ENCODE results near the gene MED23.

Gene MED23

DNA sequence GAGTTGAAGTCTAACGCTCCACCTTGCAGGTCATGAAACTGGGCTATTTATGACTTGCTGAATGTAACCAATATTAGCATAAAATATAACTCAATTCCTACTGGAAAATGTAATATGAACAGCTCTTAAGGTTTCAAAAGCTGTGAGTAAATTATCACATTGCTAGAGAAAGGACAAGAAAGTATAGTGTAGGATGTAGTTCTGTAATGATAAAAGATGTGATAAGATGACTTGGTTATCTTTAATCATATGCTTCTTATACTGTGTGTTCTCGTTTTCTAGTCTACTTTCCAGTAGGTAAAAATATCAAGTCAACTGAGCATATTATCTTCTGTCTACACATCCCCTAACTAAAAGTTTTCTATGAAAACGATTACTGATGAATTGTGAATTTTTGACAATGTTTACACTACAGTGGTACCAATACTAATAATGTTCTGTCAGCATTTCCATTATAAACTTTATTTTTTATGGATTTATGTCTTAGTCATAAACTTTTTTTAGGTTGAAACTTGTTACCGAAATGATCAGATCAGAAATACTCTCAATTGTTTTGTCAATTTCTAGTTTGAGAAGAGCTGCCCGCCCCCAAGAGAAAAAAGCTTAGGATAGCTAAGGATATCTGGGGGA, 14.6 kb downstream of the MED23 start:
- DNase-seq: no peak
- peaks cover 24% of the 10 kb centered on the region for H3F3A ChIP-seq (ENCODE audit: insufficient read depth, low read length)
- 0 out of 2 replicates have a peak, but pooled peaks cover 5% of the 10 kb centered on the region for H3K36me3 ChIP-seq (replicated peaks; ENCODE audit: insufficient read depth, low read length)
- H4K20me1 ChIP-seq (ENCODE audit: insufficient read depth, low read length): no peaks in the 10 kb centered on the region
- H2AFZ ChIP-seq (ENCODE audit: low read length): no peak overlapping the region
- no peaks in the 10 kb centered on the region for H3K27me3 ChIP-seq (replicated peaks; ENCODE audit: insufficient read depth, low read length)
- H3K4me1 ChIP-seq (ENCODE audit: low read length): peaks cover 42% of the 10 kb centered on the region
- H3K9ac ChIP-seq (ENCODE audit: low read length): no peak overlapping the region
- no peaks in the 10 kb centered on the region for H3K79me2 ChIP-seq (ENCODE audit: low read length)
- no peaks in the 10 kb centered on the region for H3K9me3 ChIP-seq (replicated peaks; ENCODE audit: insufficient read depth, low read length)
- peak overlapping the region; percentile 87; the same call in 1 of the 2 replicates for H3K27ac ChIP-seq (ENCODE audit: low read length)
- H3K4me2 ChIP-seq (ENCODE audit: low read depth, low read length): peak overlapping the region; percentile 90
- TF ChIP-seq, protein P1, sequence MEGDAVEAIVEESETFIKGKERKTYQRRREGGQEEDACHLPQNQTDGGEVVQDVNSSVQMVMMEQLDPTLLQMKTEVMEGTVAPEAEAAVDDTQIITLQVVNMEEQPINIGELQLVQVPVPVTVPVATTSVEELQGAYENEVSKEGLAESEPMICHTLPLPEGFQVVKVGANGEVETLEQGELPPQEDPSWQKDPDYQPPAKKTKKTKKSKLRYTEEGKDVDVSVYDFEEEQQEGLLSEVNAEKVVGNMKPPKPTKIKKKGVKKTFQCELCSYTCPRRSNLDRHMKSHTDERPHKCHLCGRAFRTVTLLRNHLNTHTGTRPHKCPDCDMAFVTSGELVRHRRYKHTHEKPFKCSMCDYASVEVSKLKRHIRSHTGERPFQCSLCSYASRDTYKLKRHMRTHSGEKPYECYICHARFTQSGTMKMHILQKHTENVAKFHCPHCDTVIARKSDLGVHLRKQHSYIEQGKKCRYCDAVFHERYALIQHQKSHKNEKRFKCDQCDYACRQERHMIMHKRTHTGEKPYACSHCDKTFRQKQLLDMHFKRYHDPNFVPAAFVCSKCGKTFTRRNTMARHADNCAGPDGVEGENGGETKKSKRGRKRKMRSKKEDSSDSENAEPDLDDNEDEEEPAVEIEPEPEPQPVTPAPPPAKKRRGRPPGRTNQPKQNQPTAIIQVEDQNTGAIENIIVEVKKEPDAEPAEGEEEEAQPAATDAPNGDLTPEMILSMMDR (IDR thresholded peaks at IDR 0.05; ENCODE audit: low read length): no peak
- TF ChIP-seq EZH2phosphoT487 (IDR thresholded peaks at IDR 0.05; ENCODE audit: low read length): no peak
- TF ChIP-seq EZH2 (optimal IDR thresholded peaks at IDR 0.05; ENCODE audit: low read depth, low read length): no peak
- 0 out of 2 replicates have a peak overlapping the region, but pooled peaks have one; percentile 9 for H3K4me3 ChIP-seq (ENCODE audit: low read length)
- H3K9me2 ChIP-seq (replicated peaks; ENCODE audit: insufficient read depth, low read length): no peaks in the 10 kb centered on the region

DNA sequence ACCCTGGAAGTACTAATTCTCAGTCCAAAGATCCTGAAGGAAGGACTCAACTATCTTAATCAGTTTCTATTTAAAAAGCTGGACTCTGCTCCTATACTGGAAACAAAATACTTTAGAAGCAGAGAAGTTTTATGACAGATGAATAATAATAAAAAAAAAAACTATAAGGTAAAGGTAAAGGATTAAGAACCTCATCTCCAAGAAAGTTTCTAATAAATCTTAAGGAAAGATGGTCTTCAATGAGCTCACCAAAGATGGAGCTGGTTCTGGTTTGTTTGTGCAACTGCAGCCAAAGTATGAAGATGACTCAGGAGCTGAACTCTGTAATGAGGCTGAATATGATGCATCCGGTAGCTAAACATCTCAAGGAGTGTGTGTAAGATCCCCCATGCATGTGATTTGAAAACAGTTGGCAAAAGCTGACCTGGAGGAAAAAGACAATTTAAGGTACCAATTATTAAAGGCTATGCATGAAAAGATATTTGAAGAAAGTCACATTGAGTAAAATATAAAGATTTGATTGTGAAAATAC, 25.2 kb downstream of the MED23 start:
- Histone ChIP-seq H3K27me3 (replicated peaks; ENCODE audit: insufficient read depth, low read length) (no peaks in the 10 kb centered on the region), H4K20me1 (ENCODE audit: insufficient read depth, low read length) (no peaks in the 10 kb centered on the region), H3F3A (ENCODE audit: insufficient read depth, low read length) (no peaks in the 10 kb centered on the region), H3K4me1 (ENCODE audit: low read length) (no peaks in the 10 kb centered on the region), H3K4me3 (ENCODE audit: low read length) (no peak overlapping the region), H3K9ac (ENCODE audit: low read length) (no peak overlapping the region), H3K79me2 (ENCODE audit: low read length) (no peaks in the 10 kb centered on the region), H3K27ac (ENCODE audit: low read length) (no peak overlapping the region), H2AFZ (ENCODE audit: low read length) (no peak overlapping the region), H3K36me3 (replicated peaks; ENCODE audit: insufficient read depth, low read length) (peaks cover 20% of the 10 kb centered on the region), H3K9me2 (replicated peaks; ENCODE audit: insufficient read depth, low read length) (no peaks in the 10 kb centered on the region), H3K4me2 (ENCODE audit: low read depth, low read length) (no peak overlapping the region), H3K9me3 (replicated peaks; ENCODE audit: insufficient read depth, low read length) (no peaks in the 10 kb centered on the region)
- DNase-seq: no peak
- no peak for TF ChIP-seq EZH2phosphoT487 (IDR thresholded peaks at IDR 0.05; ENCODE audit: low read length)
- no peak for TF ChIP-seq EZH2 (optimal IDR thresholded peaks at IDR 0.05; ENCODE audit: low read depth, low read length)
- TF ChIP-seq, protein P1 (IDR thresholded peaks at IDR 0.05; ENCODE audit: low read length): no peak

DNA sequence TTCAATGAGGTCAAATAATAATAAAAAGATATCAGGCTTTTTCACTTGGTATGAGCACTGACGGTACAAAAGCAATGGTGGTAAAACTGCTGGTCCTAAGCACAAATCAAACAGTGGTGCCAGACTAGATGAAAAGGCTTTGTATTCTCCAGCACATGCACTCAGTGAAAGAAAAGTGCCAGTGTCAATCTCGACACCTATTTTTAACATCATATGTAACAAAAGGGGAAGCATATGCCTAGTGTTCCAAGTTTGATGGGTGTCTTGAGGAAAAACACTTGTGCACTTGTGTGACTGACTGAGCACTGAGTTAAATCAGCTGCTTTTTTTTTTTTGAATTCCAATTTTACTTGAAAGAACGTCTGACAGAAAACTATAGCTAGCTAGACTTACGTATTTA, 27.3 kb downstream of the MED23 start:
- Histone ChIP-seq H3K9me2 (replicated peaks; ENCODE audit: insufficient read depth, low read length) (no peaks in the 10 kb centered on the region), H3F3A (ENCODE audit: insufficient read depth, low read length) (no peaks in the 10 kb centered on the region), H3K27me3 (replicated peaks; ENCODE audit: insufficient read depth, low read length) (no peaks in the 10 kb centered on the region), H3K9ac (ENCODE audit: low read length) (no peak overlapping the region), H3K36me3 (replicated peaks; ENCODE audit: insufficient read depth, low read length) (peaks cover 20% of the 10 kb centered on the region), H3K4me1 (ENCODE audit: low read length) (no peaks in the 10 kb centered on the region), H3K79me2 (ENCODE audit: low read length) (no peaks in the 10 kb centered on the region), H3K9me3 (replicated peaks; ENCODE audit: insufficient read depth, low read length) (no peaks in the 10 kb centered on the region), H3K4me2 (ENCODE audit: low read depth, low read length) (no peak overlapping the region), H4K20me1 (ENCODE audit: insufficient read depth, low read length) (no peaks in the 10 kb centered on the region), H3K4me3 (ENCODE audit: low read length) (no peak overlapping the region), H3K27ac (ENCODE audit: low read length) (no peak overlapping the region), H2AFZ (ENCODE audit: low read length) (no peak overlapping the region)
- no peak for DNase-seq
- TF ChIP-seq EZH2 (optimal IDR thresholded peaks at IDR 0.05; ENCODE audit: low read depth, low read length) (no peak), EZH2phosphoT487 (IDR thresholded peaks at IDR 0.05; ENCODE audit: low read length) (no peak)
- TF ChIP-seq, protein P1 (IDR thresholded peaks at IDR 0.05; ENCODE audit: low read length): no peak
